GDM1 (cell line): ENCODE data around the gene STX1B.
A peak's percentile ranks its signal among the peaks of the same experiment; 100 is the strongest.

ENCODE experiments used
- DNase-seq: peaks from one replicate; lab custom pipeline; 2025; lab: John Stamatoyannopoulos, UW

STX1B gene

GRCh38 chr16:30996324-30996984 lies 14.0 kb downstream of the STX1B start:
- no peak for DNase-seq

GRCh38 chr16:30995927-30996323 lies 14.5 kb downstream of the STX1B start:
- DNase-seq: no peak

DNA sequence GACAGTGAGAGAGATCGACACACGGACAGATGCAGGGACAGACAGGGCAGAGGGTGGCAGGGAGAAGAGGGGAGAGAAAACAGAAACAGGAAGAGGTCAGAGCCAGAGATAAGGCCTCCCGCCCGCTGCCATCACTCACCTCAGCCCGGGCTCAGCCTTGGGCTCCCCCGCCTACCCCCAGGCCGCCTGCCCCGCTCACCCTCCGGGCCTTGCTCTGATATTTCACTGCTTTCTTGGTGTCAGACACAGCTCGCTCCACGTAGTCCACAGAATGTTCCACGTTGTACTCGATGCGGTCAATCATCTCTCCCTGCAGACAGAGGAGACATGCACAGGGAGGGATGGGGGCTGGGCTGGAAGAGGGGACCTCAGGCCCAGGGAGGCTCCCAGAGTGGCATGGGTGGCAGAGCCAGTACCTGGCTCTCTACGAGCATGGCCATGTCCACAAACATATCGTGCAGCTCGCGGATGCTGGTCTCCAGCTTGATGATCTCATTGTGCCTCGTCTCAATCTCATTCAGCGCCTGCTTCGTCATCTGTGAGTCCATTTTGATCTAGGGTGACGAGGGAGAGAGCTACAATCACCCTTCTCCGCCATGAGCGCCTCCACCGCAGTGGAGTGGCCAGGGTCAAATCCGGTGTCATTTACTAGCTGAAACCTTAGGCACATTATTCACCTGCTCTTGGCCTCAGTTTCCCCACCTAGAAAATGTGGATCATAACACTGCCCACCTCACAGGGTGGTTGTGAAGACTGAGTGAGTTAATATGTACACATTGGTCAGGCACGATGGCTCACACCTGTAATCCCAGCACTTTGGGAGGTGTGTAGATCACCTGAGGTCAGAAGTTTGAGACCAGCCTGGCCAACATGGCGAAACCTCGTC lies 17.3 kb downstream of the STX1B start:
- DNase-seq: no peak

GRCh38 chr16:30992276-30992780 lies 18.1 kb downstream of the STX1B start:
- DNase-seq: no peak

GRCh38 chr16:30991052-30991451 lies 19.4 kb downstream of the STX1B start:
- no peak for DNase-seq

DNA sequence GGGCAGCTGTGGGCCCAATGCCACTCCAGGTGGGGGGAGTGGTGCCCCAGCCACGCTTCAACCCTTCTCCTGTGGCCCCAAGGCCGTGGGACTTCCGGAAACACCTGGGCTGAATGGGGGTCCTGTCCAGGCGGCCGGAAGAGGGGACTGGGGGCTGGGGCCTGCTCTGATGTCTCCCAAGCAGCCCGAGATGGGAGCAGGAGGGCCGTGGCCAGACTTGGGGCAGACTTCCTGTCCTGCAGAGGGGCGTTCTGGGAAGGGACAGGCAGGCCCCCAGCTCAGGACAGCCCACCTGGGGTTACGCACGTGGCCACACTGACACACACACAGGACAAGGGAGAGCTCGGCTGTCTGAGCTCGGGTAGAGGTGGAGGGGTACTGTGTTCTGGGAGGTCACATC lies 20.3 kb downstream of the STX1B start:
- no peak for DNase-seq

DNA sequence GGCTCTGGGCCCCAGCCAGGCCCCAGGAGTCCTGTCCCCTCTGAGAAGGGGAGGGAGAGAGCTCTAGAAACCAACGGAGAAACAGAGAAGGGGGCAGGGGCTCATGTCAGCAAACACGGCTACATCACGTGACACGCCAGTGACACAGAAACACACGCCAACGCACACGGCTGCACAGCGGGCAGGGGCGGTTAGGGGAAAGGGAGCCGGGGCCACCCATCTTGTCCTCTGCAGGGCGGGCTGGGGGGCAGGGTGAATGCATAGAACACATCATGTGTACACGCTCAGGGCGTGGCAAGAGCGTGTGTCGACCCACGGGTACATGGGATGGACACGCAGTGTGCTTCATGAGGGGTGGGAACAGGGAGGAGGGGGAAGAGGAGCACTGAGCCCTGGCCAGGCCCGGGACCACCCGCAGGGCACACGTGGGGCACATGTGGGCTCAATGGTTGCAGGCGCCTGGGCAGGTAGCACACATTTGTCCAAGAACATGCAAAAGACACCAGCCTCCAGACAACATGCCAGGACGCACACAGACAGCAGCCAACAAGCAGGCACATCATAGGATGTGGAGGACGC lies 20.9 kb downstream of the STX1B start:
- no peak for DNase-seq

DNA sequence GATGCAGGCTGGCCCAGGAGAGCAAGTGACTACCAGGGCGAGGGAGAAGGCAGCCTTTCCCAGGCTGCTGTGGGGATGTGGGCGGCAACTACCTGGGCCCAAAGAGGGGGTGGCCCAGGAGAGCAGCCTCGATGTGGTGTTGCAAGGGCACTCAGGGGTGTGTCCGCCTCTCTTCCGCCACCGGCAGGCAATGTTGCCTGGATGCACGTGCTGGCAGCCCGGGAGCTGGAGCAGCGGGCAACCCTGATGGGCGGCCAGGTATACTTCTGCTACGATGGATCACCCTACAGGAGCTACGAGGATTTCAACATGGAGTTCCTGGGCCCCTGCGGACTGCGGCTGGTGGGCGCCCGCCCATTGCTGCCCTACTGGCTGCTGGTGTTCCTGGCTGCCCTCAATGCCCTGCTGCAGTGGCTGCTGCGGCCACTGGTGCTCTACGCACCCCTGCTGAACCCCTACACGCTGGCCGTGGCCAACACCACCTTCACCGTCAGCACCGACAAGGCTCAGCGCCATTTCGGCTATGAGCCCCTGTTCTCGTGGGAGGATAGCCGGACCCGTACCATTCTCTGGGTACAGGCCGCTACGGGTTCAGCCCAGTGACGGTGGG lies 22.8 kb downstream of the STX1B start:
- DNase-seq: no peak

- DNase-seq: no peak
These were observed 24.1 kb downstream of the STX1B start for GRCh38 chr16:30986129-30986991.

DNA sequence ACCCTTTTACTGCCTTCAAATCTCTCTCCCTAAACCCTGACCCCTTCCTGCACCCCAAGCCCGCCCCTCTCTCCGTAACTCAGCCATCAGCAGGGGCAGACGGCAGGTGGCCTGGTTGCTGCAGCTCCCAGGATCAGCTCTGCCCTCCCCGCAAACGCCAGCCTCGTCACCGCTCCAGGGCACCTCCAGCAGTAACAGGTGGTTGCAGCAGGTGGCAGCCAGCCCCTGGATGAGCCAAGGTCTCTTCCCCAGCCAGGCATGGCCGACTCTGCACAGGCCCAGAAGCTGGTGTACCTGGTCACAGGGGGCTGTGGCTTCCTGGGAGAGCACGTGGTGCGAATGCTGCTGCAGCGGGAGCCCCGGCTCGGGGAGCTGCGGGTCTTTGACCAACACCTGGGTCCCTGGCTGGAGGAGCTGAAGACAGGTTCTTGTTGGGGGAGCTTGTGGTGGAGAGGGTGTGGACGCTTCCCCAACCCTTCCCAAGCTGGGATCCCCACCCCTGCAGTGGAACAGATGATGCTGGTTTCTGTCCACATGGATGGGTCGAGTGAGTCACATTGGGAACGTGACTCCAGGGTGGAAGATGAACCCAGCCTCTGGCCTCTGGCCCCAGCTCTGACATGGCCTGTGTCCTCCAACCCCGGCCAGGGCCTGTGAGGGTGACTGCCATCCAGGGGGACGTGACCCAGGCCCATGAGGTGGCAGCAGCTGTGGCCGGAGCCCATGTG lies 24.9 kb downstream of the STX1B start:
- DNase-seq: no peak

DNA sequence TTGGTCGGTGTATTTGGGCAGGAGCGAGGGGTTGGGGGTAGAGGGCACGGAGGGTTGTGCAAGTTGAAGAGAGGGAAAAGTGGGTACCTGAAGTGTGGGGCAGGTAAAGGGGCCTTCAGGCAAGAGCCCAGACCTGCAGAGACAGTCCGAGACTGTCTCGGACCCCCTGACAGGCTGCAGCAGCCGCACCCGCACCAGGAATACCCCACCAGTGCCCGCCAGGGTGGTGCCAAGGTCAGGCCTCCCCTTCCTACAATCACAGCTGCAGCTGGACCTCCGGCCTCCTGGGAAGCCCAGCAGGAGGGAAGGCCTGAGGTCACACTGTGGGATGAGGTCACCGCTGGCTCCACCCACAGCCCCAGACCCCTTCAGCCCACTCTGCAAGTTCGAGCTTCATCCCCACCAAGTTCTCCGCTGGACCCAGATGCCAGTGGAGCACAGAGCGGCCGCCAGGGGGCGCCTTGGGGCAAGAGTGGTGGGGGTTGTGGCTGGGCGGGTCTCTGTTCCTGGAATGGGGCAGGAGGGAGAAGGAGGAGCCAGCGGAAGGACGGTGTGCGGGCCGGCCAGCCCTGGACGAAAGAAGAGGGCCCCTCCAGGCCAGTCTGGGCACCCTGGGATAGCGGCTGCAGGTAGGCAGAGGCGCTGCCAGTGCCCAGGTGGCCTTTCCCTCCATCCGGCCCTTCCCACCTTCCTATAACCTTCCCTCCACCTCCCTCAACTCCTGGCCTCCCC lies 25.6 kb downstream of the STX1B start, which contains the start of gene HSD3B7:
TSS of gene HSD3B7 (plus strand) at position 539 of the 732 bp plus-strand sequence. CDS start 452 bp downstream, outside the sequence.
- peak; percentile 30 for DNase-seq

DNA sequence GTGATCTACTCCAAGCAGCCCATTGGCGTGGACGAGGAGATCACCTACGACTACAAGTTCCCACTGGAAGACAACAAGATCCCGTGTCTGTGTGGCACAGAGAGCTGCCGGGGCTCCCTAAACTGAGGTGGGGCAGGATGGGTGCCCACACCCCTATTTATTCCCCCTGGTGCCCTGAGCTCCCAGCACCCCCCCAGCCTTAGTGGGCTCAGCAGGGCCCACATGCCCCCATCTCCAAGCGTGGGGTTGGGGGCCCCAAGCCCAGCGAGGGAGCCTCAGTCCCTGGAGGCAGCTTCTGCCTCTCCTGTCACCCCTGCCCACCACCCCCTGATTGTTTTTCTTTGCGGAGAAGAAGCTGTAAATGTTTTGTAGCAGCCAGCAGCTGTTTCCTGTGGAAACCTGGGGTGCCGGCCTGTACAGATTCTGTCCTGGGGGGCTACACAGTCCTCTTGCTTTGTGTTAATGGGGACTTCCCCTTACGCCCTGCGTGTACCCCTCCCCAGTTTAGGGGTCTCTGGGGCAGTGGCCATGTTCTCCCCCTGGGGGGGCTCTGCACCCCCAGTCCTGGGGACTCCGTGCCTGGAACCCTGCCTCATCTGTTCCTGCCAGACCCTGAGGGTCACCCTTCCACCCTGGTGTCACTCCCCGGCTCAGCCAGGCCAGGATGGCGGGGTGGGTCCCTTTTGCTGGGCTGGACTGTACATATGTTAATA lies 26.4 kb downstream of the STX1B start:
- no peak for DNase-seq

GRCh38 chr16:30983289-30983889 lies 27.0 kb downstream of the STX1B start:
- no peak for DNase-seq

- no peak for DNase-seq
These were observed 27.7 kb downstream of the STX1B start for GRCh38 chr16:30982548-30983288.

DNA sequence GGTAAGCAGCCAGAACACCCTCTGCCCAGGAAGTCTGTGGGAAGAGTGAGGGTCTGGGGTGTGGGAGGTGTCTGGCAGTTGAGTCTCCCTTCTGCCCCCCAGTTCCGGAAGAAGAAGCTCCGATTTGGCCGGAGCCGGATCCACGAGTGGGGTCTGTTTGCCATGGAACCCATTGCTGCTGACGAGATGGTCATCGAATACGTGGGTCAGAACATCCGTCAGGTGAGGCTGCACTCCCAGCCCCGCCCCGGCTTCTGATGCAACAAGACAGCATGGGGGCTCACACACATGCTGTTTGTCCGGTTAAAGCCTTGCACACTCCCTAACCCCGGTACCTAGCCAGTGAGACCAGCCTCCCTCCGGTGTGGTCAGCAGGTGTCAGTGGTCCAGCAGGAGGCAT lies 29.5 kb downstream of the STX1B start:
- DNase-seq: no peak

GRCh38 chr16:30980434-30980833 lies 30.0 kb downstream of the STX1B start:
- DNase-seq: no peak

- DNase-seq: no peak
These were observed 30.4 kb downstream of the STX1B start for GRCh38 chr16:30980023-30980371.
